SH-SY5Y (cell line): ENCODE results near the gene SRMS.

Experiments
- GATA2 ChIP-seq: IDR thresholded peaks from 2 replicates; pipeline ENCODE4 v1.6.1; 2011; ENCODE audit warnings: mild to moderate bottlenecking, low read depth, low read length
- GATA3 ChIP-seq: IDR thresholded peaks from 2 replicates; pipeline ENCODE4 v1.6.1; 2011; ENCODE audit warnings: low read depth, mild to moderate bottlenecking, low read length, moderate library complexity

GRCh38 chr20:63545814-63546213, 1.7 kb downstream of the SRMS start:
- TF ChIP-seq GATA2 (no peak), GATA3 (no peak)
